Heart left ventricle (tissue), 16 donors: Measurements from ENCODE around the gene RSRP1. TPM values are rescaled to one million over a fixed set of nuclear protein-coding genes. Genes with fewer than 3 reads are reported as not detected.

Experiments used
- ATAC-seq, 4 donors: fragments of 200-7000 bp; cut with Tn5 transposase; one replicate each; pipeline ENCODE4 v1.9.1; 2020 to 2022; ENCODE audit warnings: moderate library complexity in 4 of 4, mild to moderate bottlenecking in 3 of 4, moderate number of reproducible peaks in 1 of 4
- DNase-seq, 5 donors: peaks; one replicate each; pipeline ENCODE4 v3.0.0-alpha.2; 2020
- H3K27ac ChIP-seq, 12 donors: fragments of 200-600 bp; sonication (generic) in 4 of 12; one replicate each; pipeline versions ENCODE4 v1.5.0 to v1.8.0; 2016 to 2022; ENCODE audit warnings: mild to moderate bottlenecking in 2 of 12
- H3K27me3 ChIP-seq, 9 donors: fragments of 200-600 bp; sonication (generic) in 2 of 9; one replicate each; pipeline versions ENCODE4 v1.5.1 to v1.8.0; 2016 to 2022; ENCODE audit warnings: mild to moderate bottlenecking in 3 of 9
- H3K36me3 ChIP-seq, 9 donors: fragments of 200-600 bp; sonication (generic) in 2 of 9; one replicate each; pipeline versions ENCODE4 v1.5.0 to v1.8.0; 2018 to 2022; ENCODE audit warnings: mild to moderate bottlenecking in 2 of 9
- H3K4me1 ChIP-seq, 12 donors: fragments of 200-600 bp; sonication (generic) in 4 of 12; one replicate each; pipeline versions ENCODE4 v1.5.0 to v1.8.0; 2016 to 2022; ENCODE audit warnings: mild to moderate bottlenecking in 3 of 12
- H3K4me3 ChIP-seq, 12 donors: fragments of 200-600 bp; sonication (generic) in 4 of 12; one replicate each; pipeline versions ENCODE4 v1.5.0 to v1.8.0; 2017 to 2022; ENCODE audit warnings: mild to moderate bottlenecking in 9 of 12, moderate library complexity in 4 of 12
- H3K9me3 ChIP-seq, 12 donors: fragments of 200-600 bp; sonication (generic) in 4 of 12; one replicate each; pipeline versions ENCODE4 v1.5.0 to v1.8.0; 2016 to 2022; ENCODE audit warnings: mild to moderate bottlenecking in 1 of 12
- POLR2A ChIP-seq, 2 donors: fragments of 450-650 bp; IDR thresholded peaks; one replicate each; pipeline ENCODE4 v1.6.1; 2017; ENCODE audit warnings: antibody characterized with exemption in 2 of 2, mild to moderate bottlenecking in 2 of 2, moderate library complexity in 2 of 2
- WGBS, 4 donors: extraction: QIAGEN DNeasy Blood & Tissue Kit in 2 of 4; methylation state at CpG; one replicate each; pipeline versions ENCODE4 v1.1.5 to v1.1.7; 2013 to 2018; 5-methylcytosine and 5-hydroxymethylcytosine counted together
- intact Hi-C, 10 donors: fragments of 100-400 bp; cut with DNase I; formaldehyde crosslinking; loops; one replicate each; pipeline versions ENCODE4 v1.11.1 to v1.14.2; 2022
- polyA plus RNA-seq, 2 donors: library from polyadenylated mRNA; stranded (reverse); fragments of 200-250 nt; gene quantifications; one replicate each; pipeline ENCODE4 v1.2.3, GENCODE V29; 2013
- total RNA-seq, 9 donors: library from RNA; depleted of rRNA in 2 of 9; stranded (reverse); fragments of >200 nt in 2 of 9; fragmentation: NEBNext Ultra II Directional in 3 of 9; extraction: Animal tissue kit (Norgen Biotek cat#: 25700) in 3 of 9; gene quantifications; one replicate each; pipeline versions ENCODE4 v1.1.0 to v1.2.4, GENCODE V29; 2016 to 2023
- TF ChIP-seq, protein P1 (sequence below), 12 donors: fragments of 200-600 bp; sonication (generic) in 4 of 12; IDR thresholded peaks; one replicate each; pipeline versions ENCODE4 v1.5.0 to v1.8.0; 2018 to 2022; ENCODE audit warnings: antibody characterized with exemption in 12 of 12, mild to moderate bottlenecking in 5 of 12
- donor health status: ischemic (EF 13 %, LVEDD 7.1; RV severe dilation, severe dysfunction).
- donor health status: healthy with polysubstance abuse.
- donor health status: DM: no; HTN: yes; CAD: no.
- donor health status: DM: no; HTN: no; CAD: no.
- donor health status: ischemic (EF 25% LVEDD 6.9; RV normal size, moderate dysfunction).
- donor health status: ischemic (EF 25% LVEDD 5.7; RV mildly dilated, moderate dysfunction).
- donor health status: healthy.
- donor health status: DM: yes; HTN: yes; CAD: no.
- donor health status: ischemic (EF 35%, LVEDD 5.7; RV mildly dilated, moderate dysfunction).
- donor health status: nonischemic (EF 11% LVEDD 7.7; RV severe dilation, severe dysfunction).
- donor health status: DM: yes; HTN: yes; CAD: no.
- donor health status: PGD.
- donor health status: ischemic (EF 29% LVEDD 5.4; RV normal size, mild dysfunction).
- donor health status: nonischemic (EF 23%, LVEDD 6.1; RV moderate dilation, normal function).

Gene RSRP1
- total and polyA plus RNA-seq, 11 donors = 14.4 to 114 (median 29.4) TPM

DNA sequence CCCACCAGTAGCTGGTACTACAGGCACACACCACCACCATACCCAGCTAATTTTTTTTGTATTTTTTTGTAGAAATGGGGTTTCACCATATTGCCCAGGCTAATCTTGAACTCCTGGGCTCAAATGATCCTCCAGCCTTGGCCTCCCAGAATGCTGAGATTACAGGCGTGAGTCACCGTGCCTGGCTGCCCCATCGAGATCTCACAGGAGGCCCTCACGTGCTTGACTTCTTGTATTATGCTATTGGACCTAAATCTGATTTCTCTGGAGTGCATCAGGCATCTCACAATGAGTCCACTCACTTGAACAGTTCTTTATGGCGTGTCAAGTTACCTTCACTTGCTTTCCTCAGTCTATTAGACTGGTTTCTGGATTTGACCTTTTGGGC is 9.3 kb upstream of the RSRP1 start:
- Histone ChIP-seq H3K4me3 (no peak overlapping the region), H3K9me3 (no peaks in the 10 kb centered on the region), H3K4me1 (peaks cover 0 to 11% (median 2%) of the 10 kb centered on the region in 12 donors), H3K27me3 (no peaks in the 10 kb centered on the region), H3K27ac (no peak overlapping the region), H3K36me3 (peaks cover 0 to 4% (median 0%) of the 10 kb centered on the region in 9 donors)
- no peak for ATAC-seq
- TF ChIP-seq, protein P1, sequence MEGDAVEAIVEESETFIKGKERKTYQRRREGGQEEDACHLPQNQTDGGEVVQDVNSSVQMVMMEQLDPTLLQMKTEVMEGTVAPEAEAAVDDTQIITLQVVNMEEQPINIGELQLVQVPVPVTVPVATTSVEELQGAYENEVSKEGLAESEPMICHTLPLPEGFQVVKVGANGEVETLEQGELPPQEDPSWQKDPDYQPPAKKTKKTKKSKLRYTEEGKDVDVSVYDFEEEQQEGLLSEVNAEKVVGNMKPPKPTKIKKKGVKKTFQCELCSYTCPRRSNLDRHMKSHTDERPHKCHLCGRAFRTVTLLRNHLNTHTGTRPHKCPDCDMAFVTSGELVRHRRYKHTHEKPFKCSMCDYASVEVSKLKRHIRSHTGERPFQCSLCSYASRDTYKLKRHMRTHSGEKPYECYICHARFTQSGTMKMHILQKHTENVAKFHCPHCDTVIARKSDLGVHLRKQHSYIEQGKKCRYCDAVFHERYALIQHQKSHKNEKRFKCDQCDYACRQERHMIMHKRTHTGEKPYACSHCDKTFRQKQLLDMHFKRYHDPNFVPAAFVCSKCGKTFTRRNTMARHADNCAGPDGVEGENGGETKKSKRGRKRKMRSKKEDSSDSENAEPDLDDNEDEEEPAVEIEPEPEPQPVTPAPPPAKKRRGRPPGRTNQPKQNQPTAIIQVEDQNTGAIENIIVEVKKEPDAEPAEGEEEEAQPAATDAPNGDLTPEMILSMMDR (IDR thresholded peaks at IDR 0.05) = no peak
- no peak for TF ChIP-seq POLR2A (IDR thresholded peaks at IDR 0.05)
- intact Hi-C loops = no loop called here
- DNase-seq = no peak
- WGBS, 4 donors = 94 to 97% (median 94%) methylated on average over 5 of the region's 5 CpGs

DNA sequence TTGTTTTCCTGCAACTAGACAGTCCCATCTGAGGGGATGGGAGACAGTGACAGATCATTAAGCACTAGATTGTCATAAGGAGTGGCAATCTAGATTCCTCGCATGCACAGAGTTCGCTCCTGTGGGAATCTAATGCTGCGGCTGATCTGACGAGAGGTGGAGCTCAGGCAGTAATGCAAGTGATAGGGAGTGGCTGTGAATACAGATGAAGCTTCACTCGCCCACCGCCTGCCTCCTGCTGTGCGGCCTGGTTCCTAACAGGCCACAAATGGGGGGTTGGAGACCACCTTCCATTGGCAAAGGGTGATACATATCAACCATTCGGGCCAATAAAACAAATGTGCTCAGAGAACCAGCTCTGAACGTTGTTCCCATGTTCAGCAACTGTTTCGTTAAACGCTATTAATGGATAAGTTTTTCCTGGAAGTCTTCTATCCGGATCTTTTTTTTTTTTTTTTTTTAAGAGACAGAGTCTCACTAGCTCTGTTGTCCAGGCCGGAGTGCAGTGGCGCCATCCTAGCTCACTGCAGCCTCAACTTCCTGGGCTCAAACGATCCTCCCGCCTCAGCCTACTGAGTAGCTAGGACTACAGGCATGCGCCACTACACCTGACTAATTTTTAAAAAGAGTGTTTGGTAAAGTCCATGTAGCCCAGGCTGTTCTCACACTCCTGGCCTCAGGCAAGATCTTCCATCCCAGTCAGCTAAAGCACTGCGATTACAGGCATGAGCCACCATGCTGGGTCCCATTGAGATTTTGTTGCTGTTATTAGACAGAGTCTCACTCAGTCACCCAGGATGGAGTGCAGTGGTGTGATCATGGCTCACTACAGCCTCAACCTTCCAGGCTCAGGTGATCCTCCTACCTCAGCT is 8.7 kb upstream of the RSRP1 start:
- intact Hi-C loops = no loop called here
- DNase-seq (no peak), ATAC-seq (no peak)
- H3K27ac ChIP-seq = no peak overlapping the region
- peaks cover 0 to 7% (median 0%) of the 10 kb centered on the region in 9 donors for H3K36me3 ChIP-seq
- H3K4me1 ChIP-seq = peaks cover 0 to 10% (median 2%) of the 10 kb centered on the region in 12 donors
- H3K9me3 ChIP-seq = no peaks in the 10 kb centered on the region
- H3K4me3 ChIP-seq = no peak overlapping the region
- 77 to 90% (median 83%) methylated on average over 18 of the region's 18 CpGs for WGBS, 4 donors
- H3K27me3 ChIP-seq = no peaks in the 10 kb centered on the region
- no peak for TF ChIP-seq POLR2A (IDR thresholded peaks at IDR 0.05)
- TF ChIP-seq, protein P1 (IDR thresholded peaks at IDR 0.05) = no peak

DNA sequence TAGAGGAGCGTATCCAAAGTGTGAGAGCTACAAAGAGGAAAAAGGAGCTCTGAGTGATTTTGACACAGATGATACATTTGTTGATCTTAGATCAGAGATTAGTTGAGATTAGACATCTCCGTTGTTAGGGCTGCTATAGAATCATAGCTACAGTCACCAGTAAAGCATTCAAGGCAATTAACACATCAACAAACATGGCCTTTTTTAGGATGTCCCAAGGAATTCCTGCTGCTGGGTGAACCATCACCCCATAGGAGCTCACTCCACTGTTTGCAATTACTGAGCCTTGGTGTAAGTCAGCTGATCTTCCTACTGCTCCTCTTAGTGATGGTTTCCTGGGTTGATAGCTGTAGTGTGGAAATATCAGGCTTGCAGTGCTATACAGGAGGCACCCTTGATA is 6.7 kb upstream of the RSRP1 start:
- WGBS, 4 donors = 95 to 100% (median 97%) methylated on average over 2 of the region's 2 CpGs
- peaks cover 0 to 7% (median 0%) of the 10 kb centered on the region in 9 donors for H3K36me3 ChIP-seq
- H3K27ac ChIP-seq = no peak overlapping the region
- intact Hi-C loops = loop anchor here in 1 of 10 donors (5.0 kb wide), 1 partner anchor 88 kb away; no protein-coding TSS in a partner anchor
- ATAC-seq (no peak), DNase-seq (no peak)
- TF ChIP-seq, protein P1 (IDR thresholded peaks at IDR 0.05) = no peak
- no peak for TF ChIP-seq POLR2A (IDR thresholded peaks at IDR 0.05)
- no peaks in the 10 kb centered on the region for H3K9me3 ChIP-seq
- no peaks in the 10 kb centered on the region for H3K27me3 ChIP-seq
- no peaks in the 10 kb centered on the region for H3K4me1 ChIP-seq
- no peak overlapping the region for H3K4me3 ChIP-seq
